Measurements from ENCODE around the gene TLR5. TPM values are rescaled to one million over a fixed set of nuclear protein-coding genes. Genes with fewer than 3 reads are reported as not detected.
A peak's percentile ranks its signal among the peaks of the same experiment; 100 is the strongest.

TLR5 gene
- total RNA-seq, 4 donors from 2014 or later, result 1.6 to 16.8 (median 5.7) TPM

GRCh38 chr1:223140611-223141405 is 2.2 kb downstream of the TLR5 start:
- WGBS, 2 donors, result 45 to 47% methylated on average over 10 of the region's 10 CpGs
- TF ChIP-seq CTCF (IDR thresholded peaks at IDR 0.05) (no peak), POLR2A (IDR thresholded peaks at IDR 0.05) (no peak)
- DNase-seq (ENCODE audit: low spot score in 2 of 2), result peak in 1 of 2 donors; percentile 83
- H3K4me3 ChIP-seq (ENCODE audit: low read depth, poor library complexity, severe bottlenecking), result no peak overlapping the region
- intact Hi-C loops (cut with DNase I; ENCODE audit: low total_unique reads), result no loop called here

GRCh38 chr1:223137455-223138085 is 5.5 kb downstream of the TLR5 start:
- 79 to 100% methylated on average over 2 of the region's 2 CpGs for WGBS, 2 donors
- peak; percentile 50 to 81 for DNase-seq (ENCODE audit: low spot score in 2 of 2)
- intact Hi-C loops (cut with DNase I; ENCODE audit: low total_unique reads), result loop anchor here (10.0 kb wide), 2 partner anchors 227 to 547 kb away; partner anchors contain the start of gene SUSD4
- H3K4me3 ChIP-seq (ENCODE audit: low read depth, poor library complexity, severe bottlenecking), result no peak overlapping the region
- TF ChIP-seq CTCF (IDR thresholded peaks at IDR 0.05), result no peak
- no peak for TF ChIP-seq POLR2A (IDR thresholded peaks at IDR 0.05)

GRCh38 chr1:223136086-223136485 is 7.0 kb downstream of the TLR5 start:
- DNase-seq (ENCODE audit: low spot score in 2 of 2), result peak in 1 of 2 donors; percentile 65
- no peak overlapping the region for H3K4me3 ChIP-seq (ENCODE audit: low read depth, poor library complexity, severe bottlenecking)
- intact Hi-C loops (cut with DNase I; ENCODE audit: low total_unique reads), result loop anchor here (10.0 kb wide), 2 partner anchors 229 to 549 kb away; partner anchors contain the start of gene SUSD4
- 62 to 75% methylated on average over 2 of the region's 2 CpGs for WGBS, 2 donors
- TF ChIP-seq POLR2A (IDR thresholded peaks at IDR 0.05), result no peak
- no peak for TF ChIP-seq CTCF (IDR thresholded peaks at IDR 0.05)

GRCh38 chr1:223135176-223135942 is 7.7 kb downstream of the TLR5 start:
- TF ChIP-seq POLR2A (IDR thresholded peaks at IDR 0.05), result no peak
- H3K4me3 ChIP-seq (ENCODE audit: low read depth, poor library complexity, severe bottlenecking), result no peak overlapping the region
- intact Hi-C loops (cut with DNase I; ENCODE audit: low total_unique reads), result loop anchor here (10.0 kb wide), 2 partner anchors 229 to 549 kb away; partner anchors contain the start of gene SUSD4
- 35 to 37% methylated on average over 8 of the region's 8 CpGs for WGBS, 2 donors
- peak in 1 of 2 donors; percentile 89 for DNase-seq (ENCODE audit: low spot score in 2 of 2)

- H3K4me3 ChIP-seq (ENCODE audit: low read depth, poor library complexity, severe bottlenecking), result no peak overlapping the region
- intact Hi-C loops (cut with DNase I; ENCODE audit: low total_unique reads), result loop anchor here (10.0 kb wide), 2 partner anchors 231 to 551 kb away; partner anchors contain the start of gene SUSD4
- peak; percentile 83 to 97 for DNase-seq (ENCODE audit: low spot score in 2 of 2)
- TF ChIP-seq CTCF (IDR thresholded peaks at IDR 0.05) (no peak), POLR2A (IDR thresholded peaks at IDR 0.05) (no peak)
- 3% methylated on average over 21 to 23 of the region's 23 CpGs for WGBS, 2 donors
Observed at GRCh38 chr1:223133824-223134435, 9.1 kb downstream of the TLR5 start.
